ENCODE results near the gene PPIL3. TPM values are rescaled to one million over a fixed set of nuclear protein-coding genes. Genes with fewer than 3 reads are reported as not detected.

PPIL3 gene
- total and polyA plus RNA-seq, 2 donors: 32.6 to 47.1 TPM

DNA sequence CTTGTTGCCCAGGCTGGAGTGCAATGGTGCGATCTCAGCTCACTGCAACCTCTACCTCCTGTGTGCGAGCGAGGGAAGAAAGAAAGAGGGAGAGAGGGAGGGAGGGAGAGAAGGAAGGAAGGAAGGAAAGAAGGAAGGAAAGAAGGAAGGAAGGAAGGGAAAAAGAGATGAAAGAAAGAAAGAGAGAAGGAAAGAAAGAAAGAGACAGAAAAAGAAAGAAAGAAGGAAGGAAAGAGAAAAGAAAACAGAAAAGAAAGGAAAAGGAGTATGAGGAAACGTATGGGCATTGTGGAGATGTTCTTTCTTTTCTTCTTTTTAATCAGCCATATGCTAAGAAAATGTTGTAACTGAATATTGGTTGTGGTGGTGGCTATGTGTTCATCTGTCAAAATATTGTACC, 40.9 kb downstream of the PPIL3 start:
- H3K27ac ChIP-seq (ENCODE audit: low read depth in 1 of 2, low read length in 1 of 2): no peak overlapping the region
- H3K27me3 ChIP-seq (ENCODE audit: control insufficient read depth in 2 of 2, insufficient read depth in 1 of 2, low read length in 1 of 2): no peaks in the 10 kb centered on the region
- WGBS: 85% methylated on average over 4 of the region's 4 CpGs
- DNase-seq (ENCODE audit: low read depth in 6 of 9, low spot score in 9 of 9): no peak
- H3K4me3 ChIP-seq (ENCODE audit: low read length in 2 of 2): no peak overlapping the region
- no peaks in the 10 kb centered on the region for H3K9me3 ChIP-seq (ENCODE audit: control insufficient read depth in 2 of 2, insufficient read depth in 1 of 2, low read length in 1 of 2)
- H3K36me3 ChIP-seq (ENCODE audit: control insufficient read depth in 2 of 2, insufficient read depth in 2 of 2, low read length in 1 of 2): peaks cover 15 to 29% of the 10 kb centered on the region in 2 donors
- peaks cover 0 to 13% of the 10 kb centered on the region in 2 donors for H3K4me1 ChIP-seq (ENCODE audit: control insufficient read depth in 2 of 2, insufficient read depth in 2 of 2, low read length in 2 of 2)

DNA sequence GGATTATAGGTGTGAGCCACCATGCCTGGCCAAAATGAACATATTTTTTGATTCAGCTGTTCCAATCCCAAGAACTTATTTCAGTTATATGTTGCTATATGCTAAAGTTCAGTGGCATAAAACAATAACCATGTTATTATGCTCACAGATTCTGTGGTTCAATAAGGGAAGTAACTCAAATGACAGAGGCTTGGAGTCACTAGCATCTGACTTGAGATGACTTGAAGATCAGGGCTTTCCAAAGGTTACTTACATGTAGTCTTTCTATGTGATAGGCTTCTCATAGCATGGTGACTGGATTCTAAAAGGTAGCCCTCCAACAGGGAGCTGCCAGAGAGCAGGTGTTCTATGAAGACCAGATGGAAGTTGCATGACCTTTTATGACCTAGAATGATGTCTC, 41.6 kb downstream of the PPIL3 start:
- Histone ChIP-seq H3K4me1 (ENCODE audit: control insufficient read depth in 2 of 2, insufficient read depth in 2 of 2, low read length in 2 of 2) (peaks cover 0 to 13% of the 10 kb centered on the region in 2 donors), H3K4me3 (ENCODE audit: low read length in 2 of 2) (no peak overlapping the region), H3K9me3 (ENCODE audit: control insufficient read depth in 2 of 2, insufficient read depth in 1 of 2, low read length in 1 of 2) (no peaks in the 10 kb centered on the region), H3K36me3 (ENCODE audit: control insufficient read depth in 2 of 2, insufficient read depth in 2 of 2, low read length in 1 of 2) (peaks cover 11 to 23% of the 10 kb centered on the region in 2 donors), H3K27ac (ENCODE audit: low read depth in 1 of 2, low read length in 1 of 2) (no peak overlapping the region), H3K27me3 (ENCODE audit: control insufficient read depth in 2 of 2, insufficient read depth in 1 of 2, low read length in 1 of 2) (no peaks in the 10 kb centered on the region)
- DNase-seq (ENCODE audit: low read depth in 6 of 9, low spot score in 9 of 9): no peak

DNA sequence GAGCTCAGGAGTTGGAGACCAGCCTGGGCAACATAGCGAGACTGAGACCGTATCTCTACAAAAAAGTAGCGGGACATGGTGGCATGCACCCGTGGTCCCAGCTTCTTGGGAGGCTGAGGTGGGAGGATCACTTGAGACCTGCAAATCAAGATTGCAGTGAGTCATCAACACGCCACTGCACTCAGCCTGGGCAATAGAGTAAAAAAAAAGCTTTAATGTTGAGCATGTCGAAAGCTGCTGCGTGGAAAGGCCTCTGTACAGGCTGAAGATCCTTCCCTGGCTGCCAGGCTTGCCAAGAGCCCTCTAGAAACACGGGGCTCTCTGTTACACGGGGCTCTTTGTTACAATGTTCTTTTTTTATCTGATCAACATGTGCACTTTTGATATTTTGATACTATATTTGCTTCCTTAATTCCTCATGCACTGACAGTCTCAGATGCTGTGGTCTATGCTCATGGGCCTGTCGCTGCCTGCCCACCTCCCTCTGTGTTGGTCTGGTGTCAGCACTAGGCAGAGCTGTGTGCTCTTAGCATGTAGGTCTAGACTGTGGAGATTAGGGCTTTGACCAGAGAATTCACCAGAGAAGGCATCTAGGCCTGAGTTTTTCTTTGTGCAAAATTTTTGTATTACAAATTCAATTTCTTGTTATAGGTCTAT, 43.1 kb downstream of the PPIL3 start:
- Histone ChIP-seq H3K27ac (ENCODE audit: low read depth in 1 of 2, low read length in 1 of 2) (no peak overlapping the region), H3K4me1 (ENCODE audit: control insufficient read depth in 2 of 2, insufficient read depth in 2 of 2, low read length in 2 of 2) (peaks cover 0 to 13% of the 10 kb centered on the region in 2 donors), H3K27me3 (ENCODE audit: control insufficient read depth in 2 of 2, insufficient read depth in 1 of 2, low read length in 1 of 2) (no peaks in the 10 kb centered on the region), H3K36me3 (ENCODE audit: control insufficient read depth in 2 of 2, insufficient read depth in 2 of 2, low read length in 1 of 2) (peaks cover 0 to 8% of the 10 kb centered on the region in 2 donors), H3K4me3 (ENCODE audit: low read length in 2 of 2) (no peak overlapping the region), H3K9me3 (ENCODE audit: control insufficient read depth in 2 of 2, insufficient read depth in 1 of 2, low read length in 1 of 2) (no peaks in the 10 kb centered on the region)
- WGBS: 93% methylated on average over 10 of the region's 10 CpGs
- no peak for DNase-seq (ENCODE audit: low read depth in 6 of 9, low spot score in 9 of 9)

- no peak overlapping the region for H3K27ac ChIP-seq (ENCODE audit: low read depth in 1 of 2, low read length in 1 of 2)
- no peak overlapping the region for H3K4me3 ChIP-seq (ENCODE audit: low read length in 2 of 2)
- H3K4me1 ChIP-seq (ENCODE audit: control insufficient read depth in 2 of 2, insufficient read depth in 2 of 2, low read length in 2 of 2): peaks cover 0 to 13% of the 10 kb centered on the region in 2 donors
- peaks cover 0 to 2% of the 10 kb centered on the region in 2 donors for H3K36me3 ChIP-seq (ENCODE audit: control insufficient read depth in 2 of 2, insufficient read depth in 2 of 2, low read length in 1 of 2)
- no peaks in the 10 kb centered on the region for H3K9me3 ChIP-seq (ENCODE audit: control insufficient read depth in 2 of 2, insufficient read depth in 1 of 2, low read length in 1 of 2)
- 88% methylated on average over 5 of the region's 5 CpGs for WGBS
- DNase-seq (ENCODE audit: low read depth in 6 of 9, low spot score in 9 of 9): no peak
- no peaks in the 10 kb centered on the region for H3K27me3 ChIP-seq (ENCODE audit: control insufficient read depth in 2 of 2, insufficient read depth in 1 of 2, low read length in 1 of 2)
These were observed 43.7 kb downstream of the PPIL3 start for GRCh38 chr2:200845194-200845593.

DNA sequence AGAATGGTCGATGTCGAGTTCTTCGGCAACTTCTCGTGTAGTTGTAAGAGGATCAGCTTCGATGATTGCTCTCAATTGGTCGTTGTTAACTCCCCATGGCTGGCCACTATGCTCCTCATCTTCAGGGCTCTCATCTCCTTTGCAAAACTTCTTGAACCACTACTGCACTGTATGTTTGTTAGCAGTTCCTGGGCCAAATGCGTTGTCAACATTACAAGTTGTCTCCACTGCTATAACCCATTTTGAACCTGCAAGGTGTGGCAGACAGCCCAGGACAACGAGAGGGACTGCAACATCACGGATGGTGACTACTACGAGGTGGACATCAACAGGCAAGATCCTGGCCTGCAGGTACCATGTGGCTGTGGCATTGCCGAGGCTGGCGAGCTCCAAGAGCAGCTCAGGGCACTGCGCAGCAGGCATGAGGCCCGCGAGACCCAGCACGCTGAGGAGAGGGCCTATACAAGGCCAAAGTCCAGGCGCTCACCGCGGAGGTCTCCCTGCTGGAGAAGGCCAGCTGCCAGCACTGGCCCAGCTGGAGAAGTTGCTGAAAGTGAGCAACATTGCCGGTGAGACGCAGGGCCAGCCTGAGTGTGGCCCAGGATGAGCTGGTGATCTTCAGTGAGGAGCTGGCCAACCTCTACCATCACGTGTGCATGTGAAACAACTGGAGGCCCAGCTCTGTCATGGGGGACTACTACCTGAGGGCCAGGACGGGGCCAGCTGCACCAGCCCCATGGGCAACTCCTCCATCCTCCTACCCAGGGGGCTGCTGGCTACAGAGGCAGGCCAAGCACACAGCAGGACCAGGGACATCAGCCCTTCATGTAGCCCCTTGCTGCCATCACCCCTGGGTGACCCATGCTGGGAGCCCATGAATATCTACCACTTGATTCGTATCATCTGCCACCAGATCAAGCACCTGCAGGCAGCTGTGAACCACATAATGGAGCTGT, 44.6 kb downstream of the PPIL3 start:
- Histone ChIP-seq H3K27me3 (ENCODE audit: control insufficient read depth in 2 of 2, insufficient read depth in 1 of 2, low read length in 1 of 2) (no peaks in the 10 kb centered on the region), H3K36me3 (ENCODE audit: control insufficient read depth in 2 of 2, insufficient read depth in 2 of 2, low read length in 1 of 2) (no peaks in the 10 kb centered on the region), H3K4me3 (ENCODE audit: low read length in 2 of 2) (no peak overlapping the region), H3K27ac (ENCODE audit: low read depth in 1 of 2, low read length in 1 of 2) (no peak overlapping the region), H3K9me3 (ENCODE audit: control insufficient read depth in 2 of 2, insufficient read depth in 1 of 2, low read length in 1 of 2) (peaks cover 0 to under 1% of the 10 kb centered on the region in 2 donors), H3K4me1 (ENCODE audit: control insufficient read depth in 2 of 2, insufficient read depth in 2 of 2, low read length in 2 of 2) (peaks cover 0 to 13% of the 10 kb centered on the region in 2 donors)
- no peak for DNase-seq (ENCODE audit: low read depth in 6 of 9, low spot score in 9 of 9)
- 95% methylated on average over 24 of the region's 24 CpGs for WGBS

DNA sequence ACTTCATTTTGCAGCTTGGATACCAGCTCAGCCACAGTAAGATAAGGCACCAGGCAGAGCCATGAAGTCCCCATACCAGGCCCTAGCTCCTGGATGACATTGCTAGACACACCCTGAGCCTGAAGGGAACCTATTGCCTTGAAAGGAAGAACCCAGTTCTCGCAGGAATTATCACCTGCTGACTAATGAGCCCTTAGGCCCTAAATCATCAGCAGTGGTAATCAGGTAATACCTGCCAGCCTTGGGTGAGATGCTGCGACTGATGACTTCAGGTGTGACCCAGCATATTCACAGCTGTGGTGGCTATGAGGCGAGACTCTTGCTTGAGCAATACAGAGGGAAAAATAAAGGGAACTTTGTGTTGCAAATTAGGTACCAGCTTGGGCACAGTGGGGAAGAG, 49.4 kb downstream of the PPIL3 start:
- Histone ChIP-seq H3K27me3 (ENCODE audit: control insufficient read depth in 2 of 2, insufficient read depth in 1 of 2, low read length in 1 of 2) (no peaks in the 10 kb centered on the region), H3K27ac (ENCODE audit: low read depth in 1 of 2, low read length in 1 of 2) (no peak overlapping the region), H3K4me3 (ENCODE audit: low read length in 2 of 2) (no peak overlapping the region), H3K36me3 (ENCODE audit: control insufficient read depth in 2 of 2, insufficient read depth in 2 of 2, low read length in 1 of 2) (no peaks in the 10 kb centered on the region), H3K4me1 (ENCODE audit: control insufficient read depth in 2 of 2, insufficient read depth in 2 of 2, low read length in 2 of 2) (peaks cover 0 to 3% of the 10 kb centered on the region in 2 donors), H3K9me3 (ENCODE audit: control insufficient read depth in 2 of 2, insufficient read depth in 1 of 2, low read length in 1 of 2) (peaks cover 1 to 15% of the 10 kb centered on the region in 2 donors)
- DNase-seq (ENCODE audit: low read depth in 6 of 9, low spot score in 9 of 9): no peak
- 96% methylated on average over 3 of the region's 3 CpGs for WGBS

DNA sequence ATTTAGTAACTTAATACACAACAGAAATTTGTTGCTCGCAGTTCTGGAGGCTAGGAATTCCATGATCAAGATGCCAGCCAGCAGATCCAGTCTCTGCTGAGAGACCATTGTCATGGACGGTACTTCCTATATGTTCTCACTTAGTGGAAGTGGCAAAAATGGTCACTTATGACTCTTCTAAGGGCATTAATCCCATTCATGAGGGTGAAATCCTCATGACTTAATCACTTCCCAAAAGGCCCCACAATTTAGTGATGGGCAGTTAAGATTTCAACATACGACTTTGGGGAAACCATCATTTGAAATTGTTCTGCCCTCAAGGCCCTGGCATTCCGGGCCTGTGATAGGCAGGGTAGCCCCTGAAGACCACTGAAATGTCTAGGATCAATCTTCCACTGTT, 54.2 kb downstream of the PPIL3 start:
- peaks cover 1 to 15% of the 10 kb centered on the region in 2 donors for H3K9me3 ChIP-seq (ENCODE audit: control insufficient read depth in 2 of 2, insufficient read depth in 1 of 2, low read length in 1 of 2)
- WGBS: 95% methylated on average over 4 of the region's 4 CpGs
- no peak overlapping the region for H3K4me3 ChIP-seq (ENCODE audit: low read length in 2 of 2)

DNA sequence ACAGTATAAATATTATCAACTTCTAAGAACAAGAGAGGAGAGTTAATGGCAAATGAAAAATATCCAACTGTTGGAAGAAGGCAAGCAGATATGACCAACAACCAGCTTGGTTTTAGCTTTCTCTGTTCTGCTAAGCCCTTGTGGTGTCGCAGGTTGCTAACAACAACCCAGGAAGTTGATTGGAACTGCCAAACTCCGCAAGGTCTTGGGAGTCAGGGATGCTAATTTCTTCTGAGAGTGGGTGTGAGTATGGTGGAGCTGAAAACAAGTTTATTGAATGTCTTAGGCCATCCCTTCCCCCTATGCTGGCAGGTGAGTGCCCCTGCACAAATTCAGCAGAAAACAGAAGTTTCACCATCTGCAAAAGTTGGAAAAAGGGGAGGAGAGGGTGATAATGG, 59.6 kb downstream of the PPIL3 start:
- no peak overlapping the region for H3K4me3 ChIP-seq (ENCODE audit: low read length in 2 of 2)
- no peaks in the 10 kb centered on the region for H3K4me1 ChIP-seq (ENCODE audit: control insufficient read depth in 2 of 2, insufficient read depth in 2 of 2, low read length in 2 of 2)
- H3K27ac ChIP-seq (ENCODE audit: low read depth in 1 of 2, low read length in 1 of 2): no peak overlapping the region
- no peaks in the 10 kb centered on the region for H3K9me3 ChIP-seq (ENCODE audit: control insufficient read depth in 2 of 2, insufficient read depth in 1 of 2, low read length in 1 of 2)
- WGBS: 98% methylated on average over 2 of the region's 2 CpGs
- H3K36me3 ChIP-seq (ENCODE audit: control insufficient read depth in 2 of 2, insufficient read depth in 2 of 2, low read length in 1 of 2): peaks cover 3 to 4% of the 10 kb centered on the region in 2 donors
- H3K27me3 ChIP-seq (ENCODE audit: control insufficient read depth in 2 of 2, insufficient read depth in 1 of 2, low read length in 1 of 2): no peaks in the 10 kb centered on the region
- no peak for DNase-seq (ENCODE audit: low read depth in 6 of 9, low spot score in 9 of 9)

More for the DNA sequence above, 54.2 kb downstream of the PPIL3 start:
- Histone ChIP-seq H3K27ac (ENCODE audit: low read depth in 1 of 2, low read length in 1 of 2) (no peak overlapping the region), H3K27me3 (ENCODE audit: control insufficient read depth in 2 of 2, insufficient read depth in 1 of 2, low read length in 1 of 2) (no peaks in the 10 kb centered on the region), H3K4me1 (ENCODE audit: control insufficient read depth in 2 of 2, insufficient read depth in 2 of 2, low read length in 2 of 2) (no peaks in the 10 kb centered on the region), H3K36me3 (ENCODE audit: control insufficient read depth in 2 of 2, insufficient read depth in 2 of 2, low read length in 1 of 2) (no peaks in the 10 kb centered on the region)
- DNase-seq (ENCODE audit: low read depth in 6 of 9, low spot score in 9 of 9): no peak

GRCh38 chr2:200828572-200829257, 60.2 kb downstream of the PPIL3 start:
- Histone ChIP-seq H3K36me3 (ENCODE audit: control insufficient read depth in 2 of 2, insufficient read depth in 2 of 2, low read length in 1 of 2) (peaks cover 3 to 4% of the 10 kb centered on the region in 2 donors), H3K9me3 (ENCODE audit: control insufficient read depth in 2 of 2, insufficient read depth in 1 of 2, low read length in 1 of 2) (no peaks in the 10 kb centered on the region), H3K27me3 (ENCODE audit: control insufficient read depth in 2 of 2, insufficient read depth in 1 of 2, low read length in 1 of 2) (no peaks in the 10 kb centered on the region), H3K27ac (ENCODE audit: low read depth in 1 of 2, low read length in 1 of 2) (no peak overlapping the region), H3K4me3 (ENCODE audit: low read length in 2 of 2) (no peak overlapping the region), H3K4me1 (ENCODE audit: control insufficient read depth in 2 of 2, insufficient read depth in 2 of 2, low read length in 2 of 2) (no peaks in the 10 kb centered on the region)
- DNase-seq (ENCODE audit: low read depth in 6 of 9, low spot score in 9 of 9): no peak
- over 99% methylated on average over 9 of the region's 9 CpGs for WGBS

Measured in thymus (tissue), 11 donors.